Natural killer cell (primary cell): ENCODE measurements around the gene DHX58. TPM values are rescaled to one million over a fixed set of nuclear protein-coding genes. Genes with fewer than 3 reads are reported as not detected.

ENCODE experiments used
- ATAC-seq, 3 donors: fragments of 150-1000 bp in 2 of 3; fragments of 200-7000 bp in 1 of 3; cut with Tn5 transposase; 1 replicate in 1 of 3; 2 replicates in 2 of 3; pipeline ENCODE4 v1.10.0; 2021; ENCODE audit warnings: mild to moderate bottlenecking in 2 of 3, moderate library complexity in 2 of 3
- DNase-seq, 2 donors: peaks; one replicate each; pipeline versions ENCODE4 v3.0.0 to v3.0.0-alpha.2; 2013 to 2021; ENCODE audit warnings: mixed read lengths in 1 of 2
- H3K27ac ChIP-seq: one replicate; pipeline ENCODE4 v1.5.1; 2013; ENCODE audit warnings: mild to moderate bottlenecking, low read length
- H3K27me3 ChIP-seq: one replicate; pipeline ENCODE4 v1.6.1; 2013; ENCODE audit warnings: low read length; ENCODE audit not compliant: control insufficient read depth, insufficient read depth
- H3K36me3 ChIP-seq: one replicate; pipeline ENCODE4 v1.6.1; 2013; ENCODE audit warnings: low read length; ENCODE audit not compliant: control insufficient read depth, insufficient read depth
- H3K4me1 ChIP-seq: one replicate; pipeline ENCODE4 v1.6.1; 2013; ENCODE audit warnings: low read length; ENCODE audit not compliant: control insufficient read depth, insufficient read depth
- H3K4me3 ChIP-seq: one replicate; pipeline ENCODE4 v1.5.1; 2013; ENCODE audit warnings: low read length
- H3K9me3 ChIP-seq: one replicate; pipeline ENCODE4 v1.6.1; 2013; ENCODE audit warnings: low read length; ENCODE audit not compliant: control insufficient read depth, insufficient read depth
- H3K27ac Mint-ChIP-seq, 2 donors: one replicate each; pipeline ENCODE4 v1.8.0; 2022; ENCODE audit warnings: mild to moderate bottlenecking in 2 of 2, mixed read lengths in 2 of 2, moderate library complexity in 1 of 2
- H3K27me3 Mint-ChIP-seq, 2 donors: one replicate each; pipeline ENCODE4 v1.8.0; 2022; ENCODE audit warnings: low read depth in 2 of 2, mixed read lengths in 2 of 2
- H3K36me3 Mint-ChIP-seq: one replicate; pipeline ENCODE4 v1.8.0; 2022; ENCODE audit warnings: mixed read lengths
- H3K4me1 Mint-ChIP-seq, 2 donors: one replicate each; pipeline ENCODE4 v1.8.0; 2022; ENCODE audit warnings: mixed read lengths in 2 of 2
- H3K4me3 Mint-ChIP-seq: one replicate; pipeline ENCODE4 v1.8.0; 2022; ENCODE audit warnings: mild to moderate bottlenecking, moderate library complexity, mixed read lengths
- H3K9me3 Mint-ChIP-seq, 2 donors: one replicate each; pipeline ENCODE4 v1.8.0; 2022; ENCODE audit warnings: mixed read lengths in 2 of 2
- CTCF ChIP-seq: fragments of 200-600 bp; IDR thresholded peaks from one replicate; pipeline ENCODE4 v1.8.0; 2022; ENCODE audit warnings: antibody characterized with exemption
- WGBS: methylation state at CpG from one replicate; pipeline ENCODE4 v1.1.7; 2013; ENCODE audit warnings: missing lambda C conversion rate; ENCODE audit not compliant: insufficient coverage; 5-methylcytosine and 5-hydroxymethylcytosine counted together
- intact Hi-C: fragments of 100-400 bp; cut with micrococcal nuclease; formaldehyde crosslinking; loops from one replicate; pipeline ENCODE4 v1.14.2; 2022
- total RNA-seq, 4 donors: library from RNA; stranded (reverse); fragments of 120-200 nt in 1 of 4; gene quantifications; one replicate each; pipeline versions ENCODE4 v1.2.3 to v1.2.4, GENCODE V29; 2013 to 2022

DHX58 gene
- total RNA-seq, 3 donors from 2014 or later (not counting 1 experiment from before 2014, with no cell fraction given): 22.0 to 29.0 (median 24.5) TPM

GRCh38 chr17:42096360-42097111 is 16.0 kb downstream of the DHX58 start:
- Mint-ChIP-seq H3K4me1 (peaks cover 0 to 3% of the 10 kb centered on the region in 2 donors), H3K27me3 (peaks cover 13 to 27% of the 10 kb centered on the region in 2 donors), H3K36me3 (no peaks in the 10 kb centered on the region), H3K4me3 (no peak overlapping the region), H3K27ac (no peak overlapping the region), H3K9me3 (no peaks in the 10 kb centered on the region)
- peaks cover 9% of the 10 kb centered on the region for H3K27me3 ChIP-seq
- no peak for ATAC-seq
- H3K27ac ChIP-seq: no peak overlapping the region
- intact Hi-C loops: no loop called here
- H3K9me3 ChIP-seq: no peaks in the 10 kb centered on the region
- H3K4me1 ChIP-seq: peaks cover 7% of the 10 kb centered on the region
- no peak for DNase-seq
- TF ChIP-seq CTCF: no peak
- no peak overlapping the region for H3K4me3 ChIP-seq
- no peaks in the 10 kb centered on the region for H3K36me3 ChIP-seq
- 83% methylated on average over 7 of the region's 8 CpGs for WGBS

GRCh38 chr17:42094375-42095069 is 18.0 kb downstream of the DHX58 start:
- Mint-ChIP-seq H3K27me3 (peaks cover 13 to 30% of the 10 kb centered on the region in 2 donors), H3K4me3 (no peak overlapping the region), H3K27ac (no peak overlapping the region), H3K9me3 (no peaks in the 10 kb centered on the region), H3K36me3 (no peaks in the 10 kb centered on the region), H3K4me1 (no peaks in the 10 kb centered on the region)
- DNase-seq: no peak
- no peaks in the 10 kb centered on the region for H3K9me3 ChIP-seq
- no peaks in the 10 kb centered on the region for H3K36me3 ChIP-seq
- peaks cover 9% of the 10 kb centered on the region for H3K27me3 ChIP-seq
- intact Hi-C loops: no loop called here
- no peak for TF ChIP-seq CTCF
- no peak overlapping the region for H3K4me3 ChIP-seq
- peaks cover 7% of the 10 kb centered on the region for H3K4me1 ChIP-seq
- no peak for ATAC-seq
- 92% methylated on average over 12 of the region's 12 CpGs for WGBS
- H3K27ac ChIP-seq: no peak overlapping the region

- intact Hi-C loops: no loop called here
- H3K36me3 Mint-ChIP-seq: no peaks in the 10 kb centered on the region
- DNase-seq: no peak
- Histone ChIP-seq H3K4me1 (peaks cover 4% of the 10 kb centered on the region), H3K9me3 (no peaks in the 10 kb centered on the region), H3K27me3 (peaks cover 7% of the 10 kb centered on the region), H3K27ac (no peak overlapping the region), H3K4me3 (no peak overlapping the region), H3K36me3 (no peaks in the 10 kb centered on the region)
- H3K4me3 Mint-ChIP-seq: no peak overlapping the region
- WGBS: 53% methylated on average over 6 of the region's 6 CpGs
- H3K9me3 Mint-ChIP-seq: no peaks in the 10 kb centered on the region
- no peak for TF ChIP-seq CTCF
- no peak for ATAC-seq
- H3K27ac Mint-ChIP-seq: no peak overlapping the region
- no peaks in the 10 kb centered on the region for H3K4me1 Mint-ChIP-seq
- peaks cover 10 to 20% of the 10 kb centered on the region in 2 donors for H3K27me3 Mint-ChIP-seq
Measured at GRCh38 chr17:42092939-42093338, 19.6 kb downstream of the DHX58 start.
